HG02852 (cell line): ENCODE results near the gene CDC5L.
"Not testable (repeated sequence)": the region's sequence is repeated elsewhere in the genome, so short reads cannot be mapped to it uniquely, and the experiment has no call there.

Experiments
- ATAC-seq: cut with Tn5 transposase; IDR thresholded peaks from one replicate; pipeline ENCODE4 v1.9.1; 2021; ENCODE audit warnings: mild to moderate bottlenecking, moderate library complexity; ENCODE audit not compliant: unreplicated experiment

The CDC5L gene

GRCh38 chr6:44449181-44449580 is 61.7 kb downstream of the CDC5L start:
- ATAC-seq = not testable (repeated sequence)

GRCh38 chr6:44451803-44452695 is 64.5 kb downstream of the CDC5L start:
- no peak for ATAC-seq

DNA sequence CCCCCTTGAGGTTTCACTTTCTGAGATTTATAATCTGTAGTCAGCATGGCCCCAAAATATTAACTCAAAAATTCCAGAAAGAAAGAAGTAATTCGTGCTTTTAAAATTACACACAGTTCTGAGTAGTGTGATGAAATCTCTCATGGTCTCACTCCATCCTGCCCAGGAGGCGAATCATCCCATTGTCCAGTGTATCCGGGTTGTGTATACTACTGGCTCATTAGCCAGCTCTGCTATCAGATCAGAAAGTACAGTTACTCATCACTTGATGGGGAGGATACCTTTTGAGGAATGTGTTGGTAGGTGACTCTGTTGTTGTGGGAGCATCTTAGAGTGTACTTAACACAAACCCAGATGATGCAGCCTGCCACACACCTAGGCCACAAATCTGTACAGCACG is 65.2 kb downstream of the CDC5L start:
- no peak for ATAC-seq

DNA sequence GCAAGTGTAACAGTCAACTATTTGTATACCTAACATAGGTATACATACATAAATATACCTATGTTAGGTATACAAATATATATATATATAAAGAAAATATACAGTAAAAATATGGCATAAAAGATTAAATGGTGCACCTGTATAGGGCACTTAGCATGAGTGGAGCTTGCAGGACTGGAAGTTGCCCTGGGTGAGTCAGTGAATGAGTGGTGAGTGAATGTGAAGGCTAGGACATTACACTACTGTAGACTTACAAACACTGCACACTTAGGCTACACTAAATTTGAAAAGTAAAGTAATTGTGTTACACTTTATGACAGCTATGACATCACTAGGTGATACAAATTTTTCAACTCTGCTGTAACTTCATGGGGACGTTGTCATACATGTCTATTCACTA is 65.6 kb downstream of the CDC5L start:
- no peak for ATAC-seq

DNA sequence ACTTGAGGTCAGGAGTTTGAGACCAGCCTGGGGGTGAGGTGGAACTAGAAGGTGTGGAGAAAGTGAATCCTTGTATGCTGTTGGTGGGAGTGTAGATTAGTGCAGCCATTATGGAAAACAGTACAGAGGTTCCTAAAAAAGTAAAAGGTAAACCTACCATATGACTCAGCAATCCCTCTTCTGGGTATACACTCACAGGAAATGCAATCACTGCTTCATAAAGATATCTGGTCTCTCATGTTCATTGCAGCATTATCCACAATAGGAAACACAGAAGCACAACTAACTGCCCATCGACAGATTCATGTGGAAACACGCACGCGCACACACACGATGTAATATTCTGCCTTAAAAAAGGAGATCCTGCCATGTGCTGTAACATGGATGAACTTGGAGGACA is 66.7 kb downstream of the CDC5L start:
- ATAC-seq = no peak

- ATAC-seq = peak; percentile 70
Measured at GRCh38 chr6:44456070-44456965, 68.8 kb downstream of the CDC5L start.

DNA sequence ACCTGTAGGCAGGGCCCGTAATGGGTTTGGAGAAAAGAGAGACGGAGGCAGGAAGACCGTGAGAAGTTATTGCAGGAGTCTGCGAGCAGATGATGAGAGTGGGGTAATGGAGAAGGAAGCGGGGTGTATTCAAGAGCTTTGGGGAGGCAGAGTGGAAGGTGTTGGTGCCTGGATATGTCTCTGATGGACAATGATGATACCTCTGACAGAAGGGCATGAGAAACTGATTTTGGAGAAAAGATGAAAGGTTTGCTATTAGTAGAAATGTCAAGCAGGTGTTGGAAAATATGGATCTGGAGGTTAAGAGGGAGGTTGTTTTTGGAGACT is 69.4 kb downstream of the CDC5L start:
- ATAC-seq = no peak

DNA sequence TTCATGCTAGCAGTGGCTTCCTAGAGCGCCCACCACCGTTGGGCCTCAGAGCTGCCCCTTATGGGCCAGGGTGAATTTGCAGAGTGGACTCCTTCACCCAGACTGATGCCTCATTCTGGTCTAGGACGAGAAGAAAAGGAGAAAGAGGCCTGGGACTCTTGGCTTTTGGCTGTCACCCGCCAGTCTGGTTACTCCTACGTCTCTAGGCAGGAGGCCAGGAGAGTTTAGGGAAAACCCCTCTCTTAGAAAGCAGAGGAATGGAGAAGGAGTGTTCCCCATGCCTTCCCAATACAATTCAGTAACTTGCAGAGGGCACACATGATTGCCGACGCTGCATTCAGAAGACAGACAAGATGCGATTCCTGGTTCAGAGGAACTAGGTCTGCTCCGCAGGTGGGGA is 70.1 kb downstream of the CDC5L start:
- ATAC-seq = no peak

DNA sequence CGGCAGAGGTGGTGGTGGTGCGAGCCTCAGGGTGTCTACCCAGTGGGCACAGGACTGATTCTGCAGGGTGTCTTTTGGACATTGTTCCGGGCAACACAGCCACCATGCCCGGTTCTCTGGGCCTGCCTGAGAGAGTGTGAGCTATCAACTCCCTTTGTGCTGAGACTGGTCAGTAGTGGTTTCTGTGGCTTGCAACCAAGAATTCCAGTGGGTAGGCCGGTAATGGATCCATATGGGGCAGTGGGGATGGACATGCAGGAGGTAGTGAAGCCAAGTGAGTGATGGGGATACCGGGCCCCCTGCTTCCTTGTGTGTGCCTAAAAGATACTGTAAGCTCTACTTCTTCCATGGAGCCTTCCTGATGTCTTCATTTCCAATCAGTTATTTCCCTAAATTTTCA is 71.0 kb downstream of the CDC5L start:
- no peak for ATAC-seq

DNA sequence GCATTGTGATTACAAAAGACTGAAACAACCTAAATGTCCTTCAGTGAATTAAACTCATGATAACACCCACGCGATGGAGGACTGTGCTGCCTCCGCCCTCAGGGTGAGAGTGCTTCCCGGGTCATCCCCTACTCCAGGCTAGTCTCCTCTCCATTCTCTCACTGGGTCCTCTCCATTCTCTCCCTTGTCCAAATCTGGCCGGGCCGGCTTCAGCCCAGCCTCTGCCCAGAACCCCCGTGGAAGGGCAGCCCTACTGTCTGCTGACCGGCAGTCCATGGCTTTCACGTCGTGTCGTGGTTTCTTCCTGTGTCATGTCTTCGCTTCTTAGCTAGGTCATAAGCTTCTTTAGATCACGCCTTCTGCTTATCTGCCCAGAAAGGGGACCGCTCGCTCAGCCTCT is 74.8 kb downstream of the CDC5L start:
- ATAC-seq = no peak

DNA sequence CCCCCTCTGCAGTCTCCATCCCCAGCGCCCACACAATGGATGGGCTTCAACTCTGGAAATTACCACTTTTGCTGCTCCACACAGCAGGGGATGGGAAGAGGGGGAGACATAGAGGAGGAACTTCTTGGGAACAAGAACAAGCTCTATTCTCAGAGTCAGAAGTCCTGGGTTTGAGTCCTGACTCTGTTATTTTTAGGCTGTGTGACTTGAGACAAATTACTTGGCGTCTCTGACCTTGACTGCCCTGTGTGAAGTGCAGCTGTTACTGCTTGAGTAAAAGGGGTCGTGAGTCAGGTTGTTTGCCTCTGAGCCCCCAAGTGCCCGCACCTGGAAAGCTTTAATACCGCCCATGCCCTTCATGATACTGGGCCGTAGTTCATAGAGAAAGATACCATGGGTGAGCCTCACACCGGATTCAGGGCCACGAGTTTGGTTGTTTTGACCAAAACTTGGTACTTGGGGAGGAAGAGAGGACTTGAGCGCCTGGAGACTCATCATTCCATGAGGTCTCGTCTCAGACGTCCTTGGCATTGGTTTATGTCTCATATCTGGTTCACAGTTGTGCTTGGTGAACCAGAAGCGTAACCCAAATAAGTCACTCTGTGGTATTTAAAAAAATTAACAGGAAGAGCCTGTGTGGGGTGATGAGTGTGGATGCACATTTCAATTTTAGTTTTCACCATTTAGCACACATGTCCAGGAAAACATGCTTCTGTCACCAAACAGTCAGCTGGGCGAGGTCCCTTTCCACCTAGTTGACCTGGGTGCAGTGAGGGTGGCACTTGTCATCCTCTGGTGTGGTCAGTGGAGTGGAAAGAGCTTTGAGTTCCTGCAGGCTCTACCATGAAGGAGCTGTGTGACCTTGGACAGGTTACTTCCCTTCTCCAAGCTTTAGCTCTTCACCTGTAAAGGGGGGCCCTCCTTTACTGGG is 75.6 kb downstream of the CDC5L start:
- no peak for ATAC-seq

- ATAC-seq = no peak
Measured at GRCh38 chr6:44463728-44464450, 76.4 kb downstream of the CDC5L start.

GRCh38 chr6:44464527-44465310 is 77.2 kb downstream of the CDC5L start:
- ATAC-seq = no peak

DNA sequence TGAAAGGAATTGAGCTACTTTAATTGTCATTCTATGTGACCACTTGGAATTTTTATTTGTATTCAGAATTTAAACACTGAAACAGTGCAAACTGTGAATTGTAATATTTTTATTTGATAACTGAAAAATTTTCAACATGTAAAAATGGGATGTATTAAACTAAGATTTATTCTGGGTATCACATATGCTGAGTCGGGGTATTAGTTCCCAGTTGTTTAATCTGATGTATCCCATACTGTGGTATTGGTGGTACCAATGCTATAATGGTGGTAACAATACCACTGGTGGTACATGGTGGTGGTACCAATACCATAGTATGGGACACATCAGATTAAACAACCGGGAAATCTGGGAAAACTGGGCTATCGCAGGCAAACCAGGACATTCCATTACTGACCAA is 79.4 kb downstream of the CDC5L start:
- ATAC-seq = no peak

DNA sequence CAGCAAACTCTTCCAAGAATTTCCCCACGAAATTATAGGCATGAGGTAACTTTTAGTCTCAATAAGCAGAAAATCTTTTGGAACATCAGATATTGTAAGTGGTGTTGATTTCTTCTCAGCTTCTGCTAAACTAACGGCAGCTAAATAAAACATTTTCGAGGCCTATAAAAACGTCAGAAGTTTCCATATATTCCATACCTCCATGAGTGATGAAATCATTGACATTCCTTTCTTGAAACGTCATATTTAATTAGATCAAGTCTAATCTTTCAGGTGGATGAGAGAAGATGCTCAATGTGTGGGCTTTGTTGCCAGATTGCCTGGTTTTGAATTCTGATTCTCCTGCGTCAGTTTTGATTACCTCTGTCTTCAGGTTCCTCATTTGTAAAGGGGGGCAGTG is 81.3 kb downstream of the CDC5L start:
- ATAC-seq = no peak

DNA sequence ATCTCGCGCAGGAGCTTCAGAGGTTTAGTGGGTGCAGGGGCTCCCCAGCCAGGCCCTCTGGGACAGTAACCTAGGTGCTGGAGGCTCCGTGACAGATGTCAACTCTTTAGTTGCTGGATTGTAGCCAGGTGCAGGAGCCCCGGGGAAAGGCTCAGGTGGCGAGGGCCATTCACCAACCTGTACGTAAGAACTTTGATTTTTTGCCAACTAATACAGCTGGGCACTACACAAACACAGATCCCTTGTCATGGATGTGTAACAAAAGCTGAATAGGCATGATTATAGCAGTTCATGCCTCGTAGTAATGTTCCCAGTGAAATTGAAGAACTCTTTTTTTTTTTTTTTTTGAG is 82.6 kb downstream of the CDC5L start:
- no peak for ATAC-seq

GRCh38 chr6:44470746-44471145 is 83.2 kb downstream of the CDC5L start:
- ATAC-seq = no peak

DNA sequence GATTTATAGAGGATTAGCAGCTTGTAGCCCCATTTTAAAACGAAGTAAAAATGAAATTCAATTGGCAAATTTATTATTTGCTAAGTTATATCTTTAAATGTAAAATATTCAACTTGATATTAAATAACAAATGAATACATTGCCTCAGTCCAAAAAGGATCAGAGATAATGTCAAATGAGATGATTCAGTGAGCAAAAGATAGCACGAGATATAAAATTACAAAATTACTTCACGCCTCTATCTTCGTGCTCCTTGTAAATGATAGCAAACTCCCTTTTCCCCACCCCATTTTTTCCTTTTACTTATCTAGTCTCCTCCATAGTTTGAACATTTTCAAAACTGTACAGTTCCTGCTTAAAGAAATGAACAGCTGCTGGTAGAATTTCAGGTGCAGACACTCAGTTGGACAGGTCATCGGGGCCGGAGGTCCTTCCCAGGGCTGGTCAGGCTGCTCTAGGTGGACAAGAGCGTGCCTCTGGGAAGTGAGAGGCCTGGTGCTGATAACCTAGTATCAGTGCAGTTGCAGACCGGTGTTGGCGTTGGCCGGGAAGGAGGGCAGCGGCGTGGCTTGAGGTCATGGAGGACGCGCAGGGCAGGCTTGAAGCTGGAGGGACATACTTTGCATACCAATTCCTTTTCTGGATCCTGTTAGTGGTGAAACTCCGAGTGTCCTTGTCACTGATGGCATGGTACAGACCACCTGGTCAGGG is 83.9 kb downstream of the CDC5L start:
- ATAC-seq = no peak
